CD4-positive, alpha-beta T cell treated with Interleukin-4 for 4 hours (primary cell): ENCODE measurements around the gene UNC13A.

Experiments
- DNase-seq: peaks from one replicate; pipeline ENCODE4 v3.0.0-alpha.2; 2020

The UNC13A gene

GRCh38 chr19:17624314-17624991 lies 63.7 kb downstream of the UNC13A start:
- no peak for DNase-seq

- no peak for DNase-seq
These were observed 64.8 kb downstream of the UNC13A start for GRCh38 chr19:17623224-17623935.

- DNase-seq, result no peak
These were observed 67.5 kb downstream of the UNC13A start for GRCh38 chr19:17620696-17621095.

- no peak for DNase-seq
These were observed 69.2 kb downstream of the UNC13A start for GRCh38 chr19:17618936-17619335.

GRCh38 chr19:17618281-17618903 lies 69.8 kb downstream of the UNC13A start:
- DNase-seq, result no peak

GRCh38 chr19:17617807-17618192 lies 70.4 kb downstream of the UNC13A start:
- DNase-seq, result no peak

GRCh38 chr19:17616961-17617806 lies 71.0 kb downstream of the UNC13A start:
- DNase-seq, result no peak

- no peak for DNase-seq
These were observed 71.5 kb downstream of the UNC13A start for GRCh38 chr19:17616686-17616960.

GRCh38 chr19:17615889-17616685 lies 72.1 kb downstream of the UNC13A start:
- no peak for DNase-seq

- no peak for DNase-seq
These were observed 73.7 kb downstream of the UNC13A start for GRCh38 chr19:17614476-17614875.

- no peak for DNase-seq
These were observed 76.5 kb downstream of the UNC13A start for GRCh38 chr19:17611462-17612244.

- DNase-seq, result peak; percentile 5
These were observed 77.8 kb downstream of the UNC13A start for GRCh38 chr19:17610384-17610783.

GRCh38 chr19:17607936-17608335 lies 80.2 kb downstream of the UNC13A start:
- no peak for DNase-seq

GRCh38 chr19:17606590-17607185 lies 81.5 kb downstream of the UNC13A start:
- no peak for DNase-seq

GRCh38 chr19:17605761-17606589 lies 82.2 kb downstream of the UNC13A start:
- peak; percentile 73 for DNase-seq

GRCh38 chr19:17605117-17605516 lies 83.0 kb downstream of the UNC13A start:
- no peak for DNase-seq

GRCh38 chr19:17604372-17605025 lies 83.7 kb downstream of the UNC13A start:
- no peak for DNase-seq

- DNase-seq, result no peak
These were observed 85.2 kb downstream of the UNC13A start for GRCh38 chr19:17602872-17603510.

- no peak for DNase-seq
These were observed 85.9 kb downstream of the UNC13A start for GRCh38 chr19:17602217-17602616.
